GM12892 (cell line): Measurements from ENCODE around the gene RCVRN.

Experiments
- DNase-seq: peaks from one replicate; pipeline ENCODE4 v3.0.0; 2011; ENCODE audit not compliant: insufficient read length
- FAIRE-seq: peaks from 2 replicates; lab custom pipeline; 2011; peaks lifted over from hg19 to GRCh38; lab: Jason Lieb, UNC
- POLR2A ChIP-seq: IDR thresholded peaks from 2 replicates; pipeline ENCODE4 v1.6.1; 2011; ENCODE audit warnings: low read depth, low read length, control low read depth
- POLR2AphosphoS5 ChIP-seq: IDR thresholded peaks from 2 replicates; pipeline ENCODE4 v1.6.1; 2011; ENCODE audit warnings: low read depth, low read length, control low read depth
- TAF1 ChIP-seq: IDR thresholded peaks from 2 replicates; pipeline ENCODE4 v1.6.1; 2011; ENCODE audit warnings: low read depth, mild to moderate bottlenecking, control low read depth, low read length, borderline replicate concordance

The RCVRN gene

GRCh38 chr17:9887508-9887907 lies 17.6 kb downstream of the RCVRN start:
- TF ChIP-seq POLR2A (no peak), TAF1 (no peak)
- FAIRE-seq (no peak), DNase-seq (no peak)

GRCh38 chr17:9886141-9886930 lies 18.7 kb downstream of the RCVRN start:
- no peak for TF ChIP-seq POLR2A
- TF ChIP-seq POLR2AphosphoS5, result no peak
- no peak for TF ChIP-seq TAF1
- no peak for FAIRE-seq
- DNase-seq, result no peak

GRCh38 chr17:9883451-9883850 lies 21.6 kb downstream of the RCVRN start:
- TF ChIP-seq POLR2AphosphoS5, result no peak
- no peak for TF ChIP-seq TAF1
- TF ChIP-seq POLR2A, result no peak
- DNase-seq, result no peak
- no peak for FAIRE-seq

- DNase-seq, result no peak
- FAIRE-seq, result no peak
- no peak for TF ChIP-seq POLR2AphosphoS5
- no peak for TF ChIP-seq TAF1
- TF ChIP-seq POLR2A, result no peak
These were observed 24.5 kb downstream of the RCVRN start for GRCh38 chr17:9880582-9880999.

GRCh38 chr17:9878786-9879525 lies 26.1 kb downstream of the RCVRN start:
- TF ChIP-seq TAF1 (no peak), POLR2A (no peak), POLR2AphosphoS5 (no peak)
- DNase-seq, result no peak
- no peak for FAIRE-seq

- TF ChIP-seq TAF1 (no peak), POLR2A (no peak), POLR2AphosphoS5 (no peak)
- FAIRE-seq, result no peak
- no peak for DNase-seq
These were observed 26.7 kb downstream of the RCVRN start for GRCh38 chr17:9878356-9878755.

GRCh38 chr17:9875441-9875840 lies 29.6 kb downstream of the RCVRN start:
- TF ChIP-seq POLR2AphosphoS5 (no peak), TAF1 (no peak), POLR2A (no peak)
- no peak for DNase-seq
- FAIRE-seq, result no peak

- FAIRE-seq, result no peak
- TF ChIP-seq POLR2A (no peak), TAF1 (no peak), POLR2AphosphoS5 (no peak)
- no peak for DNase-seq
These were observed 30.3 kb downstream of the RCVRN start for GRCh38 chr17:9874722-9875121.

GRCh38 chr17:9872852-9873251 lies 32.2 kb downstream of the RCVRN start:
- TF ChIP-seq POLR2AphosphoS5 (no peak), TAF1 (no peak), POLR2A (no peak)
- FAIRE-seq (no peak), DNase-seq (no peak)

- no peak for FAIRE-seq
- no peak for DNase-seq
- TF ChIP-seq POLR2A, result no peak
- no peak for TF ChIP-seq POLR2AphosphoS5
- no peak for TF ChIP-seq TAF1
These were observed 36.5 kb downstream of the RCVRN start for GRCh38 chr17:9868552-9868951.

GRCh38 chr17:9865586-9865985 lies 39.5 kb downstream of the RCVRN start:
- TF ChIP-seq TAF1 (no peak), POLR2AphosphoS5 (no peak), POLR2A (no peak)
- DNase-seq (no peak), FAIRE-seq (no peak)

GRCh38 chr17:9862949-9863348 lies 42.1 kb downstream of the RCVRN start:
- TF ChIP-seq TAF1 (no peak), POLR2AphosphoS5 (no peak), POLR2A (no peak)
- FAIRE-seq, result no peak
- no peak for DNase-seq
